ENCODE results near the gene DDAH1.

Gene DDAH1

GRCh38 chr1:85379203-85380136 is 85.5 kb downstream of the DDAH1 start:
- no peaks in the 10 kb centered on the region for H3K79me2 ChIP-seq (ENCODE audit: insufficient read depth, low read length)
- no peak overlapping the region for H3K27ac ChIP-seq (ENCODE audit: low read depth, low read length)
- no peak overlapping the region for H2AFZ ChIP-seq (ENCODE audit: low read depth, low read length, severe bottlenecking)
- no peaks in the 10 kb centered on the region for H3K27me3 ChIP-seq (ENCODE audit: low read length)
- no peak for TF ChIP-seq CTCF (IDR thresholded peaks at IDR 0.05; ENCODE audit: insufficient read depth, low read length, poor library complexity, severe bottlenecking)
- TF ChIP-seq EZH2phosphoT487 (conservative IDR thresholded peaks at IDR 0.05; ENCODE audit: low read length) = no peak
- H3K9me3 ChIP-seq (ENCODE audit: insufficient read depth, low read length) = peaks cover 4% of the 10 kb centered on the region; the same call in 1 of the 2 replicates
- H3K9ac ChIP-seq (ENCODE audit: low read length) = no peak overlapping the region
- H3K9me2 ChIP-seq (replicated peaks; ENCODE audit: insufficient read depth, low read length) = no peaks in the 10 kb centered on the region
- no peak overlapping the region for H3K4me2 ChIP-seq (ENCODE audit: low read depth, low read length, poor library complexity, severe bottlenecking)
- H3K4me3 ChIP-seq (ENCODE audit: insufficient read depth, low read length, poor library complexity, severe bottlenecking) = no peak overlapping the region
- H3K36me3 ChIP-seq (ENCODE audit: low read length) = no peaks in the 10 kb centered on the region
- H4K20me1 ChIP-seq (ENCODE audit: low read depth, low read length) = no peaks in the 10 kb centered on the region
- no peaks in the 10 kb centered on the region for H3F3A ChIP-seq (ENCODE audit: insufficient read depth)

DNA sequence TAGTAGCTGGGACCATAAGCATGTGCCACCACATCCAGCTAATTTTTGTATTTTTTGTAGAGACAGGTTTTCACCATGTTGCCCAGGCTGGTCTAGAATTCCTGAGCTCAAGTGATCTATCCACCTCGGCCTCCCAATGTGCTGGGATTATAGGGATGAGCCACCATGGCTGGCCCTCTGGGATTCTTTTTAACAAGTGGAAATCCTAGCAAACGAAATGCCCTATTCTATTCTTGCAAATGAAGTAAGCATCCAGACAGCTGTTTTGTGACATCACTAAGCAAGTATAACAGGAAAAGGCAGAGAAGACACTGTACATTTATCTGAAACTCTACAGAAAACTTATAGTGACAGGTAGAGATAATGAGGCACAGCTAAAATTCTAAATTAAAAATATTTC is 86.4 kb downstream of the DDAH1 start:
- Histone ChIP-seq H3K9me3 (ENCODE audit: insufficient read depth, low read length) (peaks cover 4% of the 10 kb centered on the region; the same call in 1 of the 2 replicates), H3K4me3 (ENCODE audit: insufficient read depth, low read length, poor library complexity, severe bottlenecking) (no peak overlapping the region), H2AFZ (ENCODE audit: low read depth, low read length, severe bottlenecking) (no peak overlapping the region), H3K79me2 (ENCODE audit: insufficient read depth, low read length) (no peaks in the 10 kb centered on the region), H4K20me1 (ENCODE audit: low read depth, low read length) (no peaks in the 10 kb centered on the region), H3K36me3 (ENCODE audit: low read length) (no peaks in the 10 kb centered on the region), H3K4me2 (ENCODE audit: low read depth, low read length, poor library complexity, severe bottlenecking) (no peak overlapping the region), H3K27me3 (ENCODE audit: low read length) (no peaks in the 10 kb centered on the region), H3K9me2 (replicated peaks; ENCODE audit: insufficient read depth, low read length) (no peaks in the 10 kb centered on the region), H3K27ac (ENCODE audit: low read depth, low read length) (no peak overlapping the region), H3K9ac (ENCODE audit: low read length) (no peak overlapping the region), H3F3A (ENCODE audit: insufficient read depth) (no peaks in the 10 kb centered on the region)
- TF ChIP-seq EZH2phosphoT487 (conservative IDR thresholded peaks at IDR 0.05; ENCODE audit: low read length) (no peak), CTCF (IDR thresholded peaks at IDR 0.05; ENCODE audit: insufficient read depth, low read length, poor library complexity, severe bottlenecking) (no peak)

- Histone ChIP-seq H3K9ac (ENCODE audit: low read length) (no peak overlapping the region), H3K36me3 (ENCODE audit: low read length) (no peaks in the 10 kb centered on the region), H4K20me1 (ENCODE audit: low read depth, low read length) (no peaks in the 10 kb centered on the region), H3K4me2 (ENCODE audit: low read depth, low read length, poor library complexity, severe bottlenecking) (no peak overlapping the region), H3K79me2 (ENCODE audit: insufficient read depth, low read length) (no peaks in the 10 kb centered on the region), H3K9me3 (ENCODE audit: insufficient read depth, low read length) (no peaks in the 10 kb centered on the region), H2AFZ (ENCODE audit: low read depth, low read length, severe bottlenecking) (no peak overlapping the region), H3K4me3 (ENCODE audit: insufficient read depth, low read length, poor library complexity, severe bottlenecking) (no peak overlapping the region), H3K9me2 (replicated peaks; ENCODE audit: insufficient read depth, low read length) (no peaks in the 10 kb centered on the region), H3K27ac (ENCODE audit: low read depth, low read length) (no peak overlapping the region), H3K27me3 (ENCODE audit: low read length) (no peaks in the 10 kb centered on the region), H3F3A (ENCODE audit: insufficient read depth) (no peaks in the 10 kb centered on the region)
- TF ChIP-seq EZH2phosphoT487 (conservative IDR thresholded peaks at IDR 0.05; ENCODE audit: low read length) = no peak
- TF ChIP-seq CTCF (IDR thresholded peaks at IDR 0.05; ENCODE audit: insufficient read depth, low read length, poor library complexity, severe bottlenecking) = no peak
Observed at GRCh38 chr1:85376356-85376755, 88.6 kb downstream of the DDAH1 start.

All from SU-DHL-6 (cell line).